Caco-2 (cell line): ENCODE measurements around the gene CALD1. TPM values are rescaled to one million over a fixed set of nuclear protein-coding genes. Genes with fewer than 3 reads are reported as not detected.

ENCODE experiments used
- BruUV-seq: library from RNA; stranded (reverse); fragments of 400-500 nt; replicated peaks from 2 replicates; lab custom pipeline; 2021; lab: Mats Ljungman, UMichigan
- CTCF ChIA-PET: fragments of 300-600 bp; sonication (Branson Sonifier 250); formaldehyde crosslinking; loops from one replicate; lab custom pipeline; 2022; ENCODE audit warnings: antibody characterized with exemption; lab: Charles Lee
- POLR2A ChIA-PET: fragments of 300-600 bp; sonication (Branson Sonifier 250); formaldehyde crosslinking; loops from one replicate; lab custom pipeline; 2022; ENCODE audit warnings: antibody characterized with exemption; lab: Charles Lee
- DNase-seq, 2 experiments: peaks; one replicate each; pipeline versions ENCODE4 v3.0.0 to v3.0.0-alpha.2; 2020 to 2022
- H3K27me3 ChIP-seq: replicated peaks from 2 replicates; pipeline ENCODE4 v1.6.0; 2011; ENCODE audit warnings: low read length; ENCODE audit not compliant: control insufficient read depth, insufficient read depth
- H3K36me3 ChIP-seq: 2 replicates; pipeline ENCODE4 v1.5.1; 2011; ENCODE audit warnings: low read length; ENCODE audit not compliant: control insufficient read depth, insufficient read depth
- H3K4me1 ChIP-seq: fragments of 250-450 bp; sonication (Bioruptor Pico); 2 replicates; pipeline ENCODE4 v1.5.1; 2020; ENCODE audit warnings: mild to moderate bottlenecking
- H3K4me3 ChIP-seq: 2 replicates; pipeline ENCODE4 v1.5.1; 2011; ENCODE audit warnings: low read depth, mild to moderate bottlenecking, control low read depth, low read length
- H3K9me3 ChIP-seq: fragments of 250-450 bp; sonication (Bioruptor Pico); 2 replicates; pipeline ENCODE4 v1.5.1; 2020; ENCODE audit warnings: mild to moderate bottlenecking, moderate library complexity
- H3K27ac Mint-ChIP-seq: one replicate; pipeline ENCODE4 v1.8.0; 2022; ENCODE audit warnings: mixed read lengths; ENCODE audit not compliant: unreplicated experiment
- H3K27me3 Mint-ChIP-seq: one replicate; pipeline ENCODE4 v1.8.0; 2022; ENCODE audit warnings: mixed read lengths; ENCODE audit not compliant: insufficient read depth, unreplicated experiment
- H3K36me3 Mint-ChIP-seq: one replicate; pipeline ENCODE4 v1.8.0; 2022; ENCODE audit warnings: mild to moderate bottlenecking, mixed read lengths; ENCODE audit not compliant: insufficient read depth, unreplicated experiment
- H3K4me1 Mint-ChIP-seq: one replicate; pipeline ENCODE4 v1.8.0; 2022; ENCODE audit warnings: low read depth, mixed read lengths; ENCODE audit not compliant: unreplicated experiment
- H3K4me3 Mint-ChIP-seq: one replicate; pipeline ENCODE4 v1.8.0; 2022; ENCODE audit warnings: mild to moderate bottlenecking, moderate library complexity, mixed read lengths; ENCODE audit not compliant: unreplicated experiment
- H3K9me3 Mint-ChIP-seq: one replicate; pipeline ENCODE4 v1.8.0; 2022; ENCODE audit warnings: mixed read lengths; ENCODE audit not compliant: unreplicated experiment
- CTCF ChIP-seq, 2 experiments: fragments of 200-600 bp in 1 of 2; IDR thresholded peaks; 1 replicate in 1 of 2; 2 replicates in 1 of 2; pipeline versions ENCODE4 v1.5.1 to v1.8.0; 2011 to 2022; ENCODE audit warnings: antibody characterized with exemption in 1 of 2, control low read depth in 1 of 2, inconsistent platforms in 1 of 2, low read depth in 1 of 2, low read length in 1 of 2, mild to moderate bottlenecking in 1 of 2, moderate library complexity in 1 of 2; ENCODE audit not compliant: insufficient read depth in 1 of 2, severe bottlenecking in 1 of 2, unreplicated experiment in 1 of 2
- intact Hi-C: fragments of 100-400 bp; cut with micrococcal nuclease; formaldehyde crosslinking; loops from one replicate; pipeline ENCODE4 v1.10.0; 2022; ENCODE audit not compliant: unreplicated experiment
- total RNA-seq: library from RNA; stranded (reverse); gene quantifications from 2 replicates; pipeline ENCODE4 v1.2.3, GENCODE V29; 2022

Gene CALD1
- total RNA-seq, 1 experiment from 2014 or later, result 155 TPM

- CTCF ChIA-PET, result no interaction called here
- POLR2A ChIA-PET, result no interaction called here
- intact Hi-C loops, result no loop called here
These were observed 96.4 kb downstream of the CALD1 start for GRCh38 chr7:134875867-134876266.

GRCh38 chr7:134878746-134879357, 99.4 kb downstream of the CALD1 start:
- peak in 1 of 2 experiments; percentile 10 for TF ChIP-seq CTCF (IDR thresholded peaks at IDR 0.05; ENCODE audit: insufficient read depth in 1 of 2, low read depth in 1 of 2, low read length in 1 of 2, severe bottlenecking in 1 of 2, unreplicated experiment in 1 of 2)
- Mint-ChIP-seq H3K36me3 (peaks cover 6% of the 10 kb centered on the region), H3K4me3 (no peak overlapping the region), H3K27me3 (no peaks in the 10 kb centered on the region), H3K27ac (no peak overlapping the region), H3K9me3 (peaks cover 8% of the 10 kb centered on the region), H3K4me1 (peaks cover 25% of the 10 kb centered on the region)
- Histone ChIP-seq H3K4me1 (peaks cover 52% of the 10 kb centered on the region), H3K36me3 (no peaks in the 10 kb centered on the region), H3K27me3 (no peaks in the 10 kb centered on the region; the same call in 1 of the 2 replicates), H3K4me3 (no peak overlapping the region), H3K9me3 (no peaks in the 10 kb centered on the region)
- POLR2A ChIA-PET, result no interaction called here
- no TSS peak for BruUV-seq
- intact Hi-C loops, result loop anchor here (1.0 to 2.0 kb wide), 2 partner anchors 64 to 76 kb away; no protein-coding TSS in a partner anchor
- CTCF ChIA-PET, result interaction anchor here (0.6 to 1.5 kb wide), 8 partner anchors 12 to 358 kb away, joined by 3 to 10 read pairs (median 4); partner anchors contain the start of gene AGBL3
- DNase-seq, result peak in 1 of 2 experiments; percentile 30

More at GRCh38 chr7:134875867-134876266, 96.4 kb downstream of the CALD1 start:
- TF ChIP-seq CTCF (IDR thresholded peaks at IDR 0.05; ENCODE audit: insufficient read depth in 1 of 2, low read depth in 1 of 2, low read length in 1 of 2, severe bottlenecking in 1 of 2, unreplicated experiment in 1 of 2), result no peak
- Mint-ChIP-seq H3K27me3 (no peaks in the 10 kb centered on the region), H3K9me3 (no peaks in the 10 kb centered on the region), H3K4me1 (peaks cover 10% of the 10 kb centered on the region), H3K27ac (peak overlapping the region; percentile 27), H3K36me3 (no peaks in the 10 kb centered on the region), H3K4me3 (no peak overlapping the region)
- Histone ChIP-seq H3K9me3 (no peaks in the 10 kb centered on the region), H3K4me1 (peaks cover 22% of the 10 kb centered on the region), H3K4me3 (no peak overlapping the region), H3K36me3 (no peaks in the 10 kb centered on the region), H3K27me3 (no peaks in the 10 kb centered on the region)
- no peak for DNase-seq
- BruUV-seq, result no TSS peak

- Mint-ChIP-seq H3K27me3 (no peaks in the 10 kb centered on the region), H3K4me1 (peaks cover 25% of the 10 kb centered on the region), H3K4me3 (no peak overlapping the region), H3K36me3 (peaks cover 6% of the 10 kb centered on the region), H3K9me3 (peaks cover 8% of the 10 kb centered on the region), H3K27ac (no peak overlapping the region)
- Histone ChIP-seq H3K4me1 (peaks cover 61% of the 10 kb centered on the region), H3K36me3 (no peaks in the 10 kb centered on the region), H3K4me3 (no peak overlapping the region), H3K9me3 (no peaks in the 10 kb centered on the region), H3K27me3 (no peaks in the 10 kb centered on the region; the same call in 1 of the 2 replicates)
- BruUV-seq, result no TSS peak
- no peak for DNase-seq
- ChIA-PET POLR2A (no interaction called here), CTCF (interaction anchor here (1.0 kb wide), 1 partner anchor 14 kb away, joined by 4 read pairs; no protein-coding TSS in a partner anchor)
- intact Hi-C loops, result loop anchor here (1.0 to 2.0 kb wide), 2 partner anchors 63 to 75 kb away; no protein-coding TSS in a partner anchor
- no peak for TF ChIP-seq CTCF (IDR thresholded peaks at IDR 0.05; ENCODE audit: insufficient read depth in 1 of 2, low read depth in 1 of 2, low read length in 1 of 2, severe bottlenecking in 1 of 2, unreplicated experiment in 1 of 2)
These were observed 100.5 kb downstream of the CALD1 start for GRCh38 chr7:134879815-134880475.
